GM12801 (cell line): ENCODE results near the gene PI4KB.

Experiments
- CTCF ChIP-seq: IDR thresholded peaks from one replicate; pipeline ENCODE4 v1.5.1; 2011; ENCODE audit warnings: control low read depth; ENCODE audit not compliant: insufficient read length; ENCODE audit errors: extremely low read depth

PI4KB gene

GRCh38 chr1:151312826-151313225 lies 14.4 kb downstream of the PI4KB start:
- no peak for TF ChIP-seq CTCF

GRCh38 chr1:151312411-151312810 lies 14.8 kb downstream of the PI4KB start:
- no peak for TF ChIP-seq CTCF

- no peak for TF ChIP-seq CTCF
Measured at GRCh38 chr1:151311589-151312331, 15.5 kb downstream of the PI4KB start.

GRCh38 chr1:151311011-151311410 lies 16.2 kb downstream of the PI4KB start:
- TF ChIP-seq CTCF = no peak

GRCh38 chr1:151309811-151310323 lies 17.3 kb downstream of the PI4KB start:
- no peak for TF ChIP-seq CTCF

GRCh38 chr1:151294742-151295462 lies 32.3 kb downstream of the PI4KB start:
- no peak for TF ChIP-seq CTCF

- no peak for TF ChIP-seq CTCF
Measured at GRCh38 chr1:151293093-151293492, 34.1 kb downstream of the PI4KB start.
